Prostate gland (tissue), 2 donors: ENCODE results near the gene MTFR1L. TPM values are rescaled to one million over a fixed set of nuclear protein-coding genes. Genes with fewer than 3 reads are reported as not detected.

ENCODE experiments used
- DNase-seq: peaks from one replicate; pipeline ENCODE4 v3.0.0-alpha.2; 2019; ENCODE audit warnings: low spot score
- H3K27ac ChIP-seq, 2 donors: fragments of 200-600 bp; sonication (generic); 2 replicates each; pipeline ENCODE4 v1.5.1; 2017 to 2019
- H3K27me3 ChIP-seq: fragments of 200-600 bp; sonication (generic); replicated peaks from 2 replicates; pipeline ENCODE4 v1.5.1; 2019; ENCODE audit not compliant: insufficient read depth
- H3K36me3 ChIP-seq, 2 donors: fragments of 200-600 bp; sonication (generic); 1 replicate in 1 of 2; 2 replicates in 1 of 2; pipeline versions ENCODE4 v1.5.1 to v1.8.1; 2017 to 2019
- H3K4me1 ChIP-seq: fragments of 200-600 bp; sonication (generic); replicated peaks from 2 replicates; pipeline ENCODE4 v1.5.1; 2019
- H3K4me3 ChIP-seq, 2 donors: fragments of 200-600 bp; sonication (generic); 2 replicates each; pipeline ENCODE4 v1.5.1; 2017 to 2019
- H3K9me3 ChIP-seq: fragments of 200-600 bp; sonication (generic); 2 replicates; pipeline ENCODE4 v1.5.1; 2017
- CTCF ChIP-seq, 4 experiments: fragments of 200-600 bp in 2 of 4; fragments of 450-650 bp in 2 of 4; sonication (generic) in 2 of 4; IDR thresholded peaks; 1 replicate in 3 of 4; 2 replicates in 1 of 4; pipeline ENCODE4 v1.5.1; 2016 to 2019; ENCODE audit warnings: antibody characterized with exemption in 4 of 4, mild to moderate bottlenecking in 2 of 4, moderate library complexity in 2 of 4
- POLR2A ChIP-seq: fragments of 450-650 bp; IDR thresholded peaks from one replicate; pipeline ENCODE4 v1.6.1; 2016; ENCODE audit warnings: antibody characterized with exemption, mild to moderate bottlenecking
- POLR2AphosphoS5 ChIP-seq: sonication (generic); formaldehyde crosslinking; IDR thresholded peaks from one replicate; pipeline ENCODE4 v1.6.1; 2017; ENCODE audit warnings: antibody characterized with exemption
- WGBS: methylation state at CpG from one replicate; pipeline ENCODE4 v1.1.5; 2018; 5-methylcytosine and 5-hydroxymethylcytosine counted together
- intact Hi-C: fragments of 100-400 bp; cut with DNase I; formaldehyde crosslinking; loops from one replicate; pipeline ENCODE4 v1.14.2; 2022
- total RNA-seq, 2 donors: library from RNA; depleted of rRNA; stranded (reverse); fragments of >200 nt; gene quantifications; one replicate each; pipeline ENCODE4 v1.1.0, GENCODE V29; 2016

Gene MTFR1L
- total RNA-seq, 2 donors from 2014 or later, result 82.2 to 112 TPM

- Histone ChIP-seq H3K9me3 (no peaks in the 10 kb centered on the region), H3K4me1 (peaks cover 19% of the 10 kb centered on the region), H3K4me3 (no peak overlapping the region), H3K36me3 (no peaks in the 10 kb centered on the region), H3K27me3 (no peaks in the 10 kb centered on the region), H3K27ac (peak overlapping the region in 1 of 2 donors; percentile 39)
- WGBS, result 82% methylated on average over 20 of the region's 20 CpGs
- intact Hi-C loops, result loop anchor here (5.0 to 10.0 kb wide), 2 partner anchors 265 to 403 kb away; partner anchors contain the start of gene LDLRAP1
- TF ChIP-seq POLR2A, result no peak
- no peak for TF ChIP-seq POLR2AphosphoS5
- no peak for TF ChIP-seq CTCF (IDR thresholded peaks at IDR 0.05)
- DNase-seq, result no peak
Measured at GRCh38 chr1:25807480-25808390, 12.0 kb upstream of the MTFR1L start.

- no peaks in the 10 kb centered on the region for H3K27me3 ChIP-seq
- DNase-seq, result no peak
- H3K4me1 ChIP-seq, result peaks cover 16% of the 10 kb centered on the region
- TF ChIP-seq POLR2A (no peak), POLR2AphosphoS5 (no peak), CTCF (IDR thresholded peaks at IDR 0.05) (no peak)
- intact Hi-C loops, result loop anchor here (5.0 to 10.0 kb wide), 2 partner anchors 266 to 404 kb away; partner anchors contain the start of gene LDLRAP1
- peak overlapping the region; percentile 69 to 70 for H3K27ac ChIP-seq
- H3K9me3 ChIP-seq, result no peaks in the 10 kb centered on the region
- WGBS, result 84% methylated on average over 34 of the region's 34 CpGs
- no peaks in the 10 kb centered on the region for H3K36me3 ChIP-seq
- no peak overlapping the region for H3K4me3 ChIP-seq
Measured at GRCh38 chr1:25808481-25809244, 11.1 kb upstream of the MTFR1L start.

GRCh38 chr1:25809283-25809926, 10.3 kb upstream of the MTFR1L start:
- peak overlapping the region; percentile 69 to 70 for H3K27ac ChIP-seq
- H3K36me3 ChIP-seq, result no peaks in the 10 kb centered on the region
- H3K4me3 ChIP-seq, result no peak overlapping the region
- intact Hi-C loops, result loop anchor here (5.0 to 10.0 kb wide), 2 partner anchors 267 to 405 kb away; partner anchors contain the start of gene LDLRAP1
- peak; percentile 77 for DNase-seq
- no peak for TF ChIP-seq CTCF (IDR thresholded peaks at IDR 0.05)
- TF ChIP-seq POLR2AphosphoS5, result peak; percentile 90
- WGBS, result 72% methylated on average over 18 of the region's 18 CpGs
- H3K27me3 ChIP-seq, result no peaks in the 10 kb centered on the region
- H3K9me3 ChIP-seq, result no peaks in the 10 kb centered on the region
- H3K4me1 ChIP-seq, result peaks cover 16% of the 10 kb centered on the region

- 85% methylated on average over 7 of the region's 7 CpGs for WGBS
- TF ChIP-seq CTCF (IDR thresholded peaks at IDR 0.05) (no peak), POLR2AphosphoS5 (no peak), POLR2A (no peak)
- Histone ChIP-seq H3K36me3 (no peaks in the 10 kb centered on the region), H3K27me3 (no peaks in the 10 kb centered on the region), H3K9me3 (no peaks in the 10 kb centered on the region), H3K4me3 (no peak overlapping the region), H3K27ac (peak overlapping the region in 1 of 2 donors; percentile 69), H3K4me1 (peaks cover 16% of the 10 kb centered on the region)
- no peak for DNase-seq
- intact Hi-C loops, result loop anchor here (5.0 to 10.0 kb wide), 2 partner anchors 268 to 405 kb away; partner anchors contain the start of gene LDLRAP1
Measured at GRCh38 chr1:25809929-25810328, 9.8 kb upstream of the MTFR1L start.
